ENCODE results near the gene CACNG5. TPM values are rescaled to one million over a fixed set of nuclear protein-coding genes. Genes with fewer than 3 reads are reported as not detected.

CACNG5 gene
- total RNA-seq, 1 experiment from 2014 or later = not detected

- in situ Hi-C loops (cut with HindIII; ENCODE audit: low sequenced_read_pairs) = no loop called here
- DNase-seq (ENCODE audit: low spot score) = no peak
These were observed 17.2 kb upstream of the CACNG5 start for GRCh38 chr17:66817750-66818149.

GRCh38 chr17:66819466-66819865 lies 15.5 kb upstream of the CACNG5 start:
- DNase-seq (ENCODE audit: low spot score) = no peak
- in situ Hi-C loops (cut with HindIII; ENCODE audit: low sequenced_read_pairs) = no loop called here

GRCh38 chr17:66822009-66822408 lies 12.9 kb upstream of the CACNG5 start:
- DNase-seq (ENCODE audit: low spot score) = no peak
- in situ Hi-C loops (cut with HindIII; ENCODE audit: low sequenced_read_pairs) = no loop called here

GRCh38 chr17:66826856-66827255 lies 8.1 kb upstream of the CACNG5 start:
- in situ Hi-C loops (cut with HindIII; ENCODE audit: low sequenced_read_pairs) = no loop called here
- no peak for DNase-seq (ENCODE audit: low spot score)

- in situ Hi-C loops (cut with HindIII; ENCODE audit: low sequenced_read_pairs) = no loop called here
- no peak for DNase-seq (ENCODE audit: low spot score)
These were observed 5.5 kb upstream of the CACNG5 start for GRCh38 chr17:66829386-66829864.

- in situ Hi-C loops (cut with HindIII; ENCODE audit: low sequenced_read_pairs) = no loop called here
- no peak for DNase-seq (ENCODE audit: low spot score)
These were observed 5.0 kb upstream of the CACNG5 start for GRCh38 chr17:66829883-66830282.

GRCh38 chr17:66830451-66830850 lies 4.5 kb upstream of the CACNG5 start:
- no peak for DNase-seq (ENCODE audit: low spot score)
- in situ Hi-C loops (cut with HindIII; ENCODE audit: low sequenced_read_pairs) = no loop called here

- DNase-seq (ENCODE audit: low spot score) = no peak
- in situ Hi-C loops (cut with HindIII; ENCODE audit: low sequenced_read_pairs) = no loop called here
These were observed 3.3 kb upstream of the CACNG5 start for GRCh38 chr17:66831383-66832210.

- DNase-seq (ENCODE audit: low spot score) = no peak
- in situ Hi-C loops (cut with HindIII; ENCODE audit: low sequenced_read_pairs) = no loop called here
These were observed 1.7 kb upstream of the CACNG5 start for GRCh38 chr17:66833201-66833600.

- in situ Hi-C loops (cut with HindIII; ENCODE audit: low sequenced_read_pairs) = no loop called here
- DNase-seq (ENCODE audit: low spot score) = no peak
These were observed 445 bp upstream of the CACNG5 start for GRCh38 chr17:66834426-66834918.

- DNase-seq (ENCODE audit: low spot score) = no peak
- in situ Hi-C loops (cut with HindIII; ENCODE audit: low sequenced_read_pairs) = no loop called here
These were observed 559 bp downstream of the CACNG5 start for GRCh38 chr17:66835476-66835875.

GRCh38 chr17:66836063-66837005 lies 1.4 kb downstream of the CACNG5 start:
- DNase-seq (ENCODE audit: low spot score) = no peak
- in situ Hi-C loops (cut with HindIII; ENCODE audit: low sequenced_read_pairs) = no loop called here

GRCh38 chr17:66837226-66837625 lies 2.3 kb downstream of the CACNG5 start:
- no peak for DNase-seq (ENCODE audit: low spot score)
- in situ Hi-C loops (cut with HindIII; ENCODE audit: low sequenced_read_pairs) = no loop called here

GRCh38 chr17:66837885-66838665 lies 3.2 kb downstream of the CACNG5 start:
- in situ Hi-C loops (cut with HindIII; ENCODE audit: low sequenced_read_pairs) = no loop called here
- no peak for DNase-seq (ENCODE audit: low spot score)

- in situ Hi-C loops (cut with HindIII; ENCODE audit: low sequenced_read_pairs) = no loop called here
- DNase-seq (ENCODE audit: low spot score) = no peak
These were observed 4.7 kb downstream of the CACNG5 start for GRCh38 chr17:66839616-66840015.

- no peak for DNase-seq (ENCODE audit: low spot score)
- in situ Hi-C loops (cut with HindIII; ENCODE audit: low sequenced_read_pairs) = no loop called here
These were observed 5.1 kb downstream of the CACNG5 start for GRCh38 chr17:66840061-66840460.

GRCh38 chr17:66841328-66841727 lies 6.4 kb downstream of the CACNG5 start:
- in situ Hi-C loops (cut with HindIII; ENCODE audit: low sequenced_read_pairs) = no loop called here
- no peak for DNase-seq (ENCODE audit: low spot score)

- in situ Hi-C loops (cut with HindIII; ENCODE audit: low sequenced_read_pairs) = no loop called here
- no peak for DNase-seq (ENCODE audit: low spot score)
These were observed 6.8 kb downstream of the CACNG5 start for GRCh38 chr17:66841744-66842143.

GRCh38 chr17:66842505-66842904 lies 7.6 kb downstream of the CACNG5 start:
- in situ Hi-C loops (cut with HindIII; ENCODE audit: low sequenced_read_pairs) = no loop called here
- DNase-seq (ENCODE audit: low spot score) = no peak
